ENCODE measurements around the gene SLC16A13. TPM values are rescaled to one million over a fixed set of nuclear protein-coding genes. Genes with fewer than 3 reads are reported as not detected.

The SLC16A13 gene
- total RNA-seq, 1 experiment from 2014 or later, result 11.7 TPM

DNA sequence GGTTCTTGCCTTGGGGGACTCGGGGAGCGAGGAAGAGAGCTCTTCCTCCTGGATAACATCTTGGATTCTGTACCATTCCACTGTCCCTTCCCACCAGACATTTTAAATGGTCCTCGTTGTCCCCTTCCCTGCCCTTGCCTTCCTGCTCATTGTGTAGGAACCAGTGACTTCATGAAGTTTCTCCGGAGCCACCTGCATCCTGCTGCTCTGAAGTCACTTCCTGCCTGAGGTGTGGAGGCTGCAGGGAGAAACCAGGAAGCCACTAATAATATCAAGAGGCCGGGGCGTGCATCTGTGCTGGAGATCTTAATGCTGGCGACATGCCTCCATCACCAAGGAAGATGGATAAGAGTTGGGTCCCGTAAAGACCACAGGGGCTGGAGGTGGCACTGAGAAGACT, 6.2 kb upstream of the SLC16A13 start:
- Histone ChIP-seq H3K4me3 (ENCODE audit: low read depth, low read length, poor library complexity, severe bottlenecking) (no peak overlapping the region), H3K9me3 (ENCODE audit: low read depth, low read length, poor library complexity, severe bottlenecking) (no peaks in the 10 kb centered on the region), H3K27me3 (replicated peaks; ENCODE audit: insufficient read depth, low read depth, low read length, poor library complexity) (no peaks in the 10 kb centered on the region), H3K4me1 (ENCODE audit: insufficient read depth, low read length, poor library complexity, severe bottlenecking) (peaks cover 7% of the 10 kb centered on the region), H3K27ac (ENCODE audit: low read depth, low read length, poor library complexity, severe bottlenecking) (peak overlapping the region; percentile 29), H3K36me3 (ENCODE audit: insufficient read depth, low read length, poor library complexity, severe bottlenecking) (no peaks in the 10 kb centered on the region)
- no peak for DNase-seq (ENCODE audit: low spot score)
- no peak for TF ChIP-seq EZH2 (IDR thresholded peaks at IDR 0.05; ENCODE audit: borderline replicate concordance, low read depth, low read length, poor library complexity, severe bottlenecking)
- TF ChIP-seq, protein P1, sequence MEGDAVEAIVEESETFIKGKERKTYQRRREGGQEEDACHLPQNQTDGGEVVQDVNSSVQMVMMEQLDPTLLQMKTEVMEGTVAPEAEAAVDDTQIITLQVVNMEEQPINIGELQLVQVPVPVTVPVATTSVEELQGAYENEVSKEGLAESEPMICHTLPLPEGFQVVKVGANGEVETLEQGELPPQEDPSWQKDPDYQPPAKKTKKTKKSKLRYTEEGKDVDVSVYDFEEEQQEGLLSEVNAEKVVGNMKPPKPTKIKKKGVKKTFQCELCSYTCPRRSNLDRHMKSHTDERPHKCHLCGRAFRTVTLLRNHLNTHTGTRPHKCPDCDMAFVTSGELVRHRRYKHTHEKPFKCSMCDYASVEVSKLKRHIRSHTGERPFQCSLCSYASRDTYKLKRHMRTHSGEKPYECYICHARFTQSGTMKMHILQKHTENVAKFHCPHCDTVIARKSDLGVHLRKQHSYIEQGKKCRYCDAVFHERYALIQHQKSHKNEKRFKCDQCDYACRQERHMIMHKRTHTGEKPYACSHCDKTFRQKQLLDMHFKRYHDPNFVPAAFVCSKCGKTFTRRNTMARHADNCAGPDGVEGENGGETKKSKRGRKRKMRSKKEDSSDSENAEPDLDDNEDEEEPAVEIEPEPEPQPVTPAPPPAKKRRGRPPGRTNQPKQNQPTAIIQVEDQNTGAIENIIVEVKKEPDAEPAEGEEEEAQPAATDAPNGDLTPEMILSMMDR (conservative IDR thresholded peaks at IDR 0.05; ENCODE audit: low read depth, low read length), result no peak
- intact Hi-C loops (cut with micrococcal nuclease; ENCODE audit: unreplicated experiment), result no loop called here
- ChIA-PET CTCF (no interaction called here), POLR2A (ENCODE audit: low non-redundant PET) (no interaction called here)
- BruUV-seq (replicated peaks), result no TSS peak

DNA sequence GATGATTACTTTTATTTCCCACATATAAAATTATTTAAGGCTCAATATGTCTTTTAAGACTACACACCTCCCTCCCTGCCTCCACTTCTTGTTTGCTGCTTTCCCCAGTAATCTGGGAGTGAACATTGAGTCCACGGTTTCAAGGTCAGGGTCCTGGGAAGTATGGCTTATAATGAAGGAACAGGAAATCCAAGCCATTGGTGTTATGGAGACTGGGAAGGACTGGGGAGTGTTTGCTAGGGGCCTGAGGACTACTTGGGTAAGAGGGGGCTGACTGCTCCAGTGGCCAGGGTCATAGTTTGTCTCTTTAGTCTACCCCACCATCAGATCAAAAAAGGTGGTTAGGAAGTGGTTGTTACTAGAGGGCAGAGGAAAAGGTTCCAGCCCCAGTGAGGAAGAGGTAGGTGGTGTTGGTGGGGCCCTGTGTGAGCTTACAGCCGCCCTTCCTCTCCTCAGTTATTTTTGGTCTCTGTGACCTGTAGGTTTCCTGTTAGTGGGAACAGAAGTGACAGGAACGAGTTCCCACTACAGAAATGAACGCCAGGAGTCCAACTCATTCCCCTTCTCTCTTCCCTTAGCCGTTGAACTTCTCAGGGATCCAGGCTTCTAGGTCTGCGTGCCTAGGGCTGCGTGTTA, 742 bp upstream of the SLC16A13 start:
- TSS peak; percentile 94 for BruUV-seq (replicated peaks)
- Histone ChIP-seq H3K4me3 (ENCODE audit: low read depth, low read length, poor library complexity, severe bottlenecking) (peak overlapping the region; percentile 76), H3K4me1 (ENCODE audit: insufficient read depth, low read length, poor library complexity, severe bottlenecking) (peaks cover 11% of the 10 kb centered on the region), H3K9me3 (ENCODE audit: low read depth, low read length, poor library complexity, severe bottlenecking) (no peaks in the 10 kb centered on the region), H3K27ac (ENCODE audit: low read depth, low read length, poor library complexity, severe bottlenecking) (peak overlapping the region; percentile 84), H3K36me3 (ENCODE audit: insufficient read depth, low read length, poor library complexity, severe bottlenecking) (no peaks in the 10 kb centered on the region), H3K27me3 (replicated peaks; ENCODE audit: insufficient read depth, low read depth, low read length, poor library complexity) (no peaks in the 10 kb centered on the region)
- POLR2A ChIA-PET (ENCODE audit: low non-redundant PET), result no interaction called here
- DNase-seq (ENCODE audit: low spot score), result no peak
- intact Hi-C loops (cut with micrococcal nuclease; ENCODE audit: unreplicated experiment), result no loop called here
- CTCF ChIA-PET, result interaction anchor here (0.6 to 1.5 kb wide), 3 partner anchors 10 to 142 kb away, joined by 3 to 9 read pairs (median 5); no protein-coding TSS in a partner anchor
- no peak for TF ChIP-seq EZH2 (IDR thresholded peaks at IDR 0.05; ENCODE audit: borderline replicate concordance, low read depth, low read length, poor library complexity, severe bottlenecking)
- TF ChIP-seq, protein P1 (conservative IDR thresholded peaks at IDR 0.05; ENCODE audit: low read depth, low read length), result no peak

DNA sequence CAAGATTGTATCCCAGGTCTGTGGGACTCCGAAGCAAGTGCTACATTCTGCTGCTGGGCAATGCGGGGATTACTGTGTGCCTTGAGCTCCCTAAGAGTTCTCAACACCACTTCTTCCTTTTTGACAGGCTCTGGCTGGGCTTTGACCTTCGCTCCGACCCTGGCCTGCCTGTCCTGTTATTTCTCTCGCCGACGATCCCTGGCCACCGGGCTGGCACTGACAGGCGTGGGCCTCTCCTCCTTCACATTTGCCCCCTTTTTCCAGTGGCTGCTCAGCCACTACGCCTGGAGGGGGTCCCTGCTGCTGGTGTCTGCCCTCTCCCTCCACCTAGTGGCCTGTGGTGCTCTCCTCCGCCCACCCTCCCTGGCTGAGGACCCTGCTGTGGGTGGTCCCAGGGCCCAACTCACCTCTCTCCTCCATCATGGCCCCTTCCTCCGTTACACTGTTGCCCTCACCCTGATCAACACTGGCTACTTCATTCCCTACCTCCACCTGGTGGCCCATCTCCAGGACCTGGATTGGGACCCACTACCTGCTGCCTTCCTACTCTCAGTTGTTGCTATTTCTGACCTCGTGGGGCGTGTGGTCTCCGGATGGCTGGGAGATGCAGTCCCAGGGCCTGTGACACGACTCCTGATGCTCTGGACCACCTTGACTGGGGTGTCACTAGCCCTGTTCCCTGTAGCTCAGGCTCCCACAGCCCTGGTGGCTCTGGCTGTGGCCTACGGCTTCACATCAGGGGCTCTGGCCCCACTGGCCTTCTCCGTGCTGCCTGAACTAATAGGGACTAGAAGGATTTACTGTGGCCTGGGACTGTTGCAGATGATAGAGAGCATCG, 2.4 kb downstream of the SLC16A13 start:
- no TSS peak for BruUV-seq (replicated peaks)
- DNase-seq (ENCODE audit: low spot score), result no peak
- CTCF ChIA-PET, result interaction anchor here (0.6 to 0.7 kb wide), 3 partner anchors 95 to 1372 kb away, joined by 3 read pairs; no protein-coding TSS in a partner anchor
- H3K4me1 ChIP-seq (ENCODE audit: insufficient read depth, low read length, poor library complexity, severe bottlenecking), result peaks cover 13% of the 10 kb centered on the region
- POLR2A ChIA-PET (ENCODE audit: low non-redundant PET), result no interaction called here
- H3K27me3 ChIP-seq (replicated peaks; ENCODE audit: insufficient read depth, low read depth, low read length, poor library complexity), result no peaks in the 10 kb centered on the region
- H3K4me3 ChIP-seq (ENCODE audit: low read depth, low read length, poor library complexity, severe bottlenecking), result no peak overlapping the region
- no peaks in the 10 kb centered on the region for H3K9me3 ChIP-seq (ENCODE audit: low read depth, low read length, poor library complexity, severe bottlenecking)
- intact Hi-C loops (cut with micrococcal nuclease; ENCODE audit: unreplicated experiment), result no loop called here
- H3K27ac ChIP-seq (ENCODE audit: low read depth, low read length, poor library complexity, severe bottlenecking), result no peak overlapping the region
- TF ChIP-seq, protein P1 (conservative IDR thresholded peaks at IDR 0.05; ENCODE audit: low read depth, low read length), result no peak
- TF ChIP-seq EZH2 (IDR thresholded peaks at IDR 0.05; ENCODE audit: borderline replicate concordance, low read depth, low read length, poor library complexity, severe bottlenecking), result no peak
- no peaks in the 10 kb centered on the region for H3K36me3 ChIP-seq (ENCODE audit: insufficient read depth, low read length, poor library complexity, severe bottlenecking)
